Measurements from ENCODE around the gene SLC26A11. TPM values are rescaled to one million over a fixed set of nuclear protein-coding genes. Genes with fewer than 3 reads are reported as not detected.

The SLC26A11 gene
- total RNA-seq, 1 donor from 2014 or later: 42.4 TPM

DNA sequence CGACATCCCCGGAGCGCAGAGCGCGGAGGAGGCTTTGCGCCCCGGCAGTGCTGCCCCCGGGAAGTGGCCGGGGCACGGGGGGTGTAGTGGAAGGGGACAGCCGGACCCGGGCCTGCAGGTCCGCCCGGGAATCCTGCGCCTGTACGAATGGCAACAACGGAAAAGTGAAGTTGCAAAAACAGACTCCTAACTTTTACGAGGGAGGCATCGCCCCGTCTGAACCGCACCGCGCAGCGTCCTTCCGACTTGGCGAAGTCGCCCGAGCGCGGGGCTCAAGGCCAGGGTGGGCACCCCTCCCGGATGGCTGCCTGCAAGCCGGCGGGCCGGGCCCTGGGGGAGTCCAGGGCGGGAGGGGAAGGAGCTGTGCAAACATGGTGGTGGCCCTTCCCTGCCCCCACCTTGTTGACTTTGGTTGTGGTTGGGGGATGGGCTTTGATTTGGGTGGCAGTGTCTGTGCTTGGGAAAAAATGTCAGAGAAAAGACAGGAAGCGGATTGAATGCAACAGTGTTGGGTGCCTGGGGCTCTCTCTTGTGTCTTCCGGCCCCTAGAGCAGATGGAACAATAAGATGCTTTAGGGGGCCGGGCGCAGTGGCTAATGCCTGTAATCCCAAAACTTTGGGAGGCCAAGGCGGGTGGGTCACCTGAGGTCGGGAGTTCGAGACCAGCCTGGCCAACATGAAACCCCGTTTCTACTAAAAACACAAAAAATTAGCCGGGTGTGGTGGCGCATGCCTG is 41.1 kb downstream of the SLC26A11 start:
- H3K27me3 ChIP-seq (ENCODE audit: low read depth): no peaks in the 10 kb centered on the region
- no peaks in the 10 kb centered on the region for H3K9me3 ChIP-seq
- peaks cover 54% of the 10 kb centered on the region for H3K4me1 ChIP-seq
- peak; percentile 71 for DNase-seq
- intact Hi-C loops (cut with DNase I): no loop called here
- H3K36me3 ChIP-seq: peaks cover 7% of the 10 kb centered on the region
- peak; percentile 23 to 36 for ATAC-seq
- TF ChIP-seq, protein P1, sequence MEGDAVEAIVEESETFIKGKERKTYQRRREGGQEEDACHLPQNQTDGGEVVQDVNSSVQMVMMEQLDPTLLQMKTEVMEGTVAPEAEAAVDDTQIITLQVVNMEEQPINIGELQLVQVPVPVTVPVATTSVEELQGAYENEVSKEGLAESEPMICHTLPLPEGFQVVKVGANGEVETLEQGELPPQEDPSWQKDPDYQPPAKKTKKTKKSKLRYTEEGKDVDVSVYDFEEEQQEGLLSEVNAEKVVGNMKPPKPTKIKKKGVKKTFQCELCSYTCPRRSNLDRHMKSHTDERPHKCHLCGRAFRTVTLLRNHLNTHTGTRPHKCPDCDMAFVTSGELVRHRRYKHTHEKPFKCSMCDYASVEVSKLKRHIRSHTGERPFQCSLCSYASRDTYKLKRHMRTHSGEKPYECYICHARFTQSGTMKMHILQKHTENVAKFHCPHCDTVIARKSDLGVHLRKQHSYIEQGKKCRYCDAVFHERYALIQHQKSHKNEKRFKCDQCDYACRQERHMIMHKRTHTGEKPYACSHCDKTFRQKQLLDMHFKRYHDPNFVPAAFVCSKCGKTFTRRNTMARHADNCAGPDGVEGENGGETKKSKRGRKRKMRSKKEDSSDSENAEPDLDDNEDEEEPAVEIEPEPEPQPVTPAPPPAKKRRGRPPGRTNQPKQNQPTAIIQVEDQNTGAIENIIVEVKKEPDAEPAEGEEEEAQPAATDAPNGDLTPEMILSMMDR (IDR thresholded peaks at IDR 0.05): no peak
- H3K27ac ChIP-seq: peak overlapping the region; percentile 98
- peak overlapping the region; percentile 99 for H3K4me3 ChIP-seq

DNA sequence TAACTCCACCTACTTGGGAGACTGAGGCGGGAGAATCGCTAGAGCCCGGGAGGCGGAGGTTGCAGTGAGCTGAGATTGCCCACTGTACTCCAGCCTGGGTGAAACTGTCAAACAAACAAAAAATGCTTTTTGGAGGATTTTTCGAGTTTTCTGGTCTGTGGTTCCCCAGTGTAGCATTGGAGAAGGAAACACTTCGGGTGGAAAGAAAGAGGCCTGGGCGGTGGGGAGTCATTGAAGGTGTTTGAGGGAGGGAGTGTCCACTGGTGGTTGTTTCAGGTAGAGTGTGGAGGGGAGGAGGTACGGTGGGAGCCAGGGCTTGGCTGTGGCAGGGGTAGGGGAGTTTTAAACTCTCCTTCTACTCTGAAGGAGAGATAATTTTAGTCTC is 41.7 kb downstream of the SLC26A11 start:
- Histone ChIP-seq H3K9me3 (no peaks in the 10 kb centered on the region), H3K4me3 (peak overlapping the region; percentile 99), H3K27me3 (ENCODE audit: low read depth) (no peaks in the 10 kb centered on the region), H3K4me1 (peaks cover 59% of the 10 kb centered on the region), H3K27ac (peak overlapping the region; percentile 98), H3K36me3 (peaks cover 12% of the 10 kb centered on the region)
- intact Hi-C loops (cut with DNase I): no loop called here
- TF ChIP-seq, protein P1 (IDR thresholded peaks at IDR 0.05): no peak
- ATAC-seq (no peak), DNase-seq (no peak)

DNA sequence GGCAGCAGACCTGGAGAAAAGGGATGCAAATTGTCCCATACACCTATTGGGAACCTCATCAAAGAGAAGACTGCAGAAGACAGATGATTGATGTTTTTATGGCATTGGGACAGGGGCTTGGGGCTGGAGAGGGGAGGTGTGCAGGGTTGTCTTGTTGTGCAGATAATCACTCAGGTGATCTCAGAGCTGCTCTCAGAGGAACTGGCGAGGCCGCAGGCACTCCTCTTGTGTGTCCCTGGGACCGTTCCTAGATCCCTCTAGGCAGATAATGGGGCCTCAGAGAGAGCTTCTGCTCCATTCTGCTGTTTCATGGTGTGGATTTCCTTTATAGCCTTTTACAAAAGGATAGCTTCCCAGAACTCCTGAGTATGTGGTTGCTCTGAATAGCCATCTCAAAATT is 42.1 kb downstream of the SLC26A11 start:
- no peaks in the 10 kb centered on the region for H3K9me3 ChIP-seq
- H3K4me1 ChIP-seq: peaks cover 59% of the 10 kb centered on the region
- DNase-seq: no peak
- H3K27ac ChIP-seq: peak overlapping the region; percentile 98
- H3K36me3 ChIP-seq: peaks cover 16% of the 10 kb centered on the region
- TF ChIP-seq, protein P1 (IDR thresholded peaks at IDR 0.05): no peak
- H3K27me3 ChIP-seq (ENCODE audit: low read depth): no peaks in the 10 kb centered on the region
- intact Hi-C loops (cut with DNase I): no loop called here
- peak overlapping the region; percentile 99 for H3K4me3 ChIP-seq
- no peak for ATAC-seq

DNA sequence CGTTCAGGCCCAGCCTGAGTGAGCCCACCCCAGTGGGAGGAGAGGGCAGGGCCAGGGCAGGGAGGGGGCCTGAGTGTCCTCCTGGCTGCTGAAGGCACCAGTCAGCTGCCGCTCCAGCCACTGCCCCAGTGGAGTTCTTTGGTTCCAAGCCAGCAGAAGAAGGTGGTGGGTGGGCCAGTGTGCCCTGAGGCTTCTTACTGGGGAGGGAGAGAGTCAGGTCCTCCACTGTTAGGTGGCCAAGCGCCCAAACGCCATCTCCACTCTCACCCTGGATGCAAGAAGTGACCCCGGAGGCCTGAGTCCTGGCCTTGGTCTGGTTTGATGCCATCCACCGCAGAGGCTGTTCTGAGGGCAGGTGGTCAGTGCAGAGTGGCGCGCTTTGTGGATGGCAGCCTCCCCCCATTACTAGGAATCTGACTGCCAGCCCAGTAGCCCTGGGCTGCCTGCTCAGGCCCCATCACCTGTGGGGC is 42.6 kb downstream of the SLC26A11 start:
- TF ChIP-seq, protein P1 (IDR thresholded peaks at IDR 0.05): no peak
- DNase-seq (no peak), ATAC-seq (no peak)
- Histone ChIP-seq H3K4me1 (peaks cover 59% of the 10 kb centered on the region), H3K9me3 (no peaks in the 10 kb centered on the region), H3K27me3 (ENCODE audit: low read depth) (no peaks in the 10 kb centered on the region), H3K27ac (peak overlapping the region; percentile 98), H3K36me3 (peaks cover 21% of the 10 kb centered on the region), H3K4me3 (peak overlapping the region; percentile 99)
- intact Hi-C loops (cut with DNase I): no loop called here

DNA sequence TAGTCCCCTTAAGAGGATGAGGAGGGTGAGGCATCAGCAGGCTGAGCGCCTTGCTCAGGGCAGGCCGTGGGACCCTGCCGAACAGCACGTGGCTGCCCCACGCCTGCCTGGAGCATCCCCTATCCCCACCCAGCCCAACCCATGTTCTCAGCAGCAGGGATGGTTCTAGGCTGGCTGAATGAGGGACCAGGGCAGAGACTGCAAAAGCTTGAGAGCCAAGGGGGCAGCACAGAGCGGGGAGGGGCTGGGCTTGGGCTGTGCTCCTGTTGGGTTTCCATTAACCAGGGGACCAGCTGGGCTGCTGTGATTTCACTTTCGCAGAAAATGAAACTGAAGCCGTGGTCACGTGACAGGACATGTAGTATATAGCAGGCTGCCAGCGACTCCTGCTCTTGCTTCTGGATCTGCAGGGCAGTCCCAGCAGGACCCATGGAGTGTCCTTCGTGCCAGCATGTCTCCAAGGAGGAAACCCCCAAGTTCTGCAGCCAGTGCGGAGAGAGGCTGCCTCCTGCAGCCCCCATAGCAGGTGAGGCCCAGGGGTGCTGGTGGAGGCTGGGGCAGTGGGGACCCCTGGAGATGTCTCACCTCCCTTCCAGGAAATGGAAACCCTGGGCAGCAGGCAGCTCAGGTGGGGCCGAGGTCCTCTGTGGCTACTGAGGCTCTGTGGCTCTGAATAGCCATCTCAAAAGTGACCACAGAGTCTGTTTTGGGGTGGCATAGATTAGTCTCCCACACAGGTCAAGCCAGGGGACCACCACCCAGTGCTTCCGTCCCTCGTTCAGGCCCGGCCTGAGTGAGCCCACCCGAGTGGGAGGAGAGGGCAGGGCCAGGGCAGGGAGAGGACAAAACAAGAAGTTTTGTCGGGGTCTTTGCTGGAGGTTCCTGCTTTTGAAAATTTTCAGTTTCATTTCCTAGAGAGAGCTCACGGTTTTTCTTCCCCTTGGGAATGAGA is 43.3 kb downstream of the SLC26A11 start:
- no peaks in the 10 kb centered on the region for H3K27me3 ChIP-seq (ENCODE audit: low read depth)
- H3K4me1 ChIP-seq: peaks cover 59% of the 10 kb centered on the region
- peak overlapping the region; percentile 99 for H3K4me3 ChIP-seq
- TF ChIP-seq, protein P1 (IDR thresholded peaks at IDR 0.05): no peak
- peak; percentile 68 to 75 for ATAC-seq
- peak; percentile 90 for DNase-seq
- intact Hi-C loops (cut with DNase I): no loop called here
- peak overlapping the region; percentile 98 for H3K27ac ChIP-seq
- peaks cover 25% of the 10 kb centered on the region for H3K36me3 ChIP-seq
- H3K9me3 ChIP-seq: no peaks in the 10 kb centered on the region
